IPS-20b (cell line): ENCODE data around the gene FOXL2.
A peak's percentile ranks its signal among the peaks of the same experiment; 100 is the strongest.

ENCODE experiments used
- H3K27ac ChIP-seq: one replicate; pipeline ENCODE4 v1.5.1; 2013; ENCODE audit warnings: low read length
- H3K27me3 ChIP-seq: 2 replicates; pipeline ENCODE4 v1.6.1; 2013; ENCODE audit warnings: mild to moderate bottlenecking, low read length, inconsistent platforms; ENCODE audit not compliant: insufficient read depth
- H3K36me3 ChIP-seq: 2 replicates; pipeline ENCODE4 v1.6.1; 2013; ENCODE audit warnings: low read depth, mild to moderate bottlenecking, inconsistent platforms, low read length, moderate library complexity; ENCODE audit not compliant: insufficient read depth
- H3K4me1 ChIP-seq: 2 replicates; pipeline ENCODE4 v1.6.1; 2013; ENCODE audit warnings: mild to moderate bottlenecking, control low read depth, inconsistent platforms, low read length, moderate library complexity; ENCODE audit not compliant: insufficient read depth
- H3K4me3 ChIP-seq: 2 replicates; pipeline ENCODE4 v1.5.1; 2013; ENCODE audit warnings: mild to moderate bottlenecking, low read length, inconsistent platforms
- H3K9ac ChIP-seq: 2 replicates; pipeline ENCODE4 v1.6.1; 2013; ENCODE audit warnings: low read depth, mild to moderate bottlenecking, inconsistent platforms, low read length, moderate library complexity
- H3K9me3 ChIP-seq: 2 replicates; pipeline ENCODE4 v1.6.1; 2013; ENCODE audit warnings: mild to moderate bottlenecking, low read depth, low read length, inconsistent platforms; ENCODE audit not compliant: insufficient read depth

FOXL2 gene

GRCh38 chr3:138944654-138944928, 2.3 kb downstream of the FOXL2 start:
- Histone ChIP-seq H3K27ac (no peak overlapping the region), H3K9me3 (no peaks in the 10 kb centered on the region), H3K4me1 (peaks cover 29% of the 10 kb centered on the region), H3K4me3 (peak overlapping the region; percentile 53; the same call in 1 of the 2 replicates), H3K27me3 (peaks cover 100% of the 10 kb centered on the region), H3K36me3 (no peaks in the 10 kb centered on the region), H3K9ac (no peak overlapping the region)

GRCh38 chr3:138943724-138944653, 2.9 kb downstream of the FOXL2 start:
- Histone ChIP-seq H3K4me3 (peak overlapping the region; percentile 53; the same call in 1 of the 2 replicates), H3K27ac (no peak overlapping the region), H3K9me3 (no peaks in the 10 kb centered on the region), H3K9ac (no peak overlapping the region), H3K36me3 (no peaks in the 10 kb centered on the region), H3K4me1 (peaks cover 26% of the 10 kb centered on the region), H3K27me3 (peaks cover 100% of the 10 kb centered on the region)

GRCh38 chr3:138942861-138943623, 3.9 kb downstream of the FOXL2 start:
- H3K4me1 ChIP-seq: peaks cover 16% of the 10 kb centered on the region
- H3K9me3 ChIP-seq: no peaks in the 10 kb centered on the region
- H3K4me3 ChIP-seq: no peak overlapping the region; the same call in 1 of the 2 replicates
- H3K9ac ChIP-seq: no peak overlapping the region
- no peak overlapping the region for H3K27ac ChIP-seq
- peaks cover 100% of the 10 kb centered on the region for H3K27me3 ChIP-seq
- no peaks in the 10 kb centered on the region for H3K36me3 ChIP-seq

- Histone ChIP-seq H3K9ac (no peak overlapping the region), H3K4me3 (no peak overlapping the region), H3K27me3 (peaks cover 100% of the 10 kb centered on the region), H3K4me1 (peaks cover 11% of the 10 kb centered on the region), H3K36me3 (no peaks in the 10 kb centered on the region), H3K9me3 (no peaks in the 10 kb centered on the region; the same call in 1 of the 2 replicates), H3K27ac (no peak overlapping the region)
These were observed 4.7 kb downstream of the FOXL2 start for GRCh38 chr3:138942271-138942670.

GRCh38 chr3:138941259-138941885, 5.6 kb downstream of the FOXL2 start:
- H3K9me3 ChIP-seq: no peaks in the 10 kb centered on the region; the same call in 1 of the 2 replicates
- no peak overlapping the region for H3K27ac ChIP-seq
- peaks cover 14% of the 10 kb centered on the region for H3K4me1 ChIP-seq
- no peak overlapping the region for H3K4me3 ChIP-seq
- no peak overlapping the region for H3K9ac ChIP-seq
- H3K27me3 ChIP-seq: peaks cover 100% of the 10 kb centered on the region
- no peaks in the 10 kb centered on the region for H3K36me3 ChIP-seq

GRCh38 chr3:138940446-138940845, 6.5 kb downstream of the FOXL2 start:
- Histone ChIP-seq H3K36me3 (no peaks in the 10 kb centered on the region), H3K27ac (no peak overlapping the region), H3K9ac (no peak overlapping the region), H3K4me1 (peaks cover 14% of the 10 kb centered on the region), H3K9me3 (no peaks in the 10 kb centered on the region; the same call in 1 of the 2 replicates), H3K4me3 (no peak overlapping the region), H3K27me3 (peaks cover 100% of the 10 kb centered on the region)

GRCh38 chr3:138939561-138940241, 7.2 kb downstream of the FOXL2 start:
- peaks cover 100% of the 10 kb centered on the region for H3K27me3 ChIP-seq
- H3K4me3 ChIP-seq: peak overlapping the region; percentile 46; the same call in 1 of the 2 replicates
- no peaks in the 10 kb centered on the region for H3K36me3 ChIP-seq
- H3K4me1 ChIP-seq: peaks cover 14% of the 10 kb centered on the region
- H3K9me3 ChIP-seq: no peaks in the 10 kb centered on the region; the same call in 1 of the 2 replicates
- H3K27ac ChIP-seq: no peak overlapping the region
- no peak overlapping the region for H3K9ac ChIP-seq

GRCh38 chr3:138938877-138939560, 7.9 kb downstream of the FOXL2 start:
- Histone ChIP-seq H3K4me3 (peak overlapping the region; percentile 46; the same call in 1 of the 2 replicates), H3K4me1 (peaks cover 14% of the 10 kb centered on the region), H3K27me3 (peaks cover 100% of the 10 kb centered on the region), H3K9me3 (no peaks in the 10 kb centered on the region; the same call in 1 of the 2 replicates), H3K27ac (no peak overlapping the region), H3K9ac (no peak overlapping the region), H3K36me3 (no peaks in the 10 kb centered on the region)

GRCh38 chr3:138938056-138938876, 8.7 kb downstream of the FOXL2 start:
- Histone ChIP-seq H3K4me3 (peak overlapping the region; percentile 46; the same call in 1 of the 2 replicates), H3K9me3 (no peaks in the 10 kb centered on the region; the same call in 1 of the 2 replicates), H3K36me3 (no peaks in the 10 kb centered on the region), H3K9ac (no peak overlapping the region), H3K27me3 (peaks cover 99% of the 10 kb centered on the region), H3K4me1 (peaks cover 12% of the 10 kb centered on the region), H3K27ac (no peak overlapping the region)

GRCh38 chr3:138937690-138938055, 9.3 kb downstream of the FOXL2 start:
- Histone ChIP-seq H3K9me3 (no peaks in the 10 kb centered on the region; the same call in 1 of the 2 replicates), H3K4me3 (peak overlapping the region; percentile 46; the same call in 1 of the 2 replicates)

More at GRCh38 chr3:138937690-138938055, 9.3 kb downstream of the FOXL2 start:
- no peaks in the 10 kb centered on the region for H3K36me3 ChIP-seq
- no peak overlapping the region for H3K27ac ChIP-seq
- peaks cover 93% of the 10 kb centered on the region for H3K27me3 ChIP-seq
- H3K4me1 ChIP-seq: peaks cover 13% of the 10 kb centered on the region
- no peak overlapping the region for H3K9ac ChIP-seq
